GM12891 (cell line): ENCODE measurements around the gene PXDN.

ENCODE experiments used
- POLR2A ChIP-seq: IDR thresholded peaks from 2 replicates; pipeline ENCODE4 v1.6.1; 2011; ENCODE audit warnings: low read depth, low read length, control low read depth
- POLR2AphosphoS5 ChIP-seq: IDR thresholded peaks from 2 replicates; pipeline ENCODE4 v1.6.1; 2011; ENCODE audit warnings: low read depth, low read length, control low read depth
- POU2F2 ChIP-seq: IDR thresholded peaks from 2 replicates; pipeline ENCODE4 v1.6.1; 2011; ENCODE audit warnings: low read depth, mild to moderate bottlenecking, control low read depth, low read length, moderate library complexity

DNA sequence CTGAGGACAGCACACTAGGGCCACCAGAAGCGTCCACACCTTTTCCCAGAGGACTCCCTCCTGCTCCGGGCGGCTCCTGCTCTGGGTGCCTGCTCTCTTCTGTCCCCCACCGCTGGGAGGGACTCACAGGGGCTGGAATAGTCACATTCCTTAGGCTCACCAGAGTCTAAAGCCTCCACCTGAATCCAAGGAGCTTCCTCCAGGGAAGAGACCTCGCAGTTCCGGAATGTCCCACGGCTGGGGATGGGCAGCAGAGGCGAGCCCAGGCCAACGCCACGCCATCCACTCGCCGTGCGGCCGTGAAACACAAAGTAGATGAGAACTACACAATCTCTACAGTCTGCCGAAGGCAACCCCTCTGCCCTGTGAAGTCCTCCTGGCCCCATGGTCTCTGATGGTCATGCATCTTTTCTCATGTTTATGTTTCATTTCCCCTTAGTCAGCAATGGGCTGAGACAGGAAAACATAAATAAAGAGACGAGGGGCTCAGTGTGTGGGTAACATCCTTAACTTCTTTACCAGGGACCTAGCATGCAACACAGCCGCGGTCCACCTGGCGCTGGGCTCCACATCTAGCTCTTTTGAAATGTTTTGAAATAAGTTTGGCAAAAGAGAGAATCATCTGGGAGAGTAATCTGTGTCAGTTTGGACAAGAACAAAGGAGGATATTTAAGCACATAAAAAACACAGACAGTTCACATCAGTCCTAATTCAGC lies 98.4 kb downstream of the PXDN start:
- TF ChIP-seq POLR2A = no peak
- no peak for TF ChIP-seq POU2F2
- TF ChIP-seq POLR2AphosphoS5 = no peak
